Measurements from ENCODE around the gene INSL6. TPM values are rescaled to one million over a fixed set of nuclear protein-coding genes. Genes with fewer than 3 reads are reported as not detected.

The INSL6 gene
- polyA plus RNA-seq, 2 of the 4 experiments (the other 2 are of a cell fraction) = not detected

DNA sequence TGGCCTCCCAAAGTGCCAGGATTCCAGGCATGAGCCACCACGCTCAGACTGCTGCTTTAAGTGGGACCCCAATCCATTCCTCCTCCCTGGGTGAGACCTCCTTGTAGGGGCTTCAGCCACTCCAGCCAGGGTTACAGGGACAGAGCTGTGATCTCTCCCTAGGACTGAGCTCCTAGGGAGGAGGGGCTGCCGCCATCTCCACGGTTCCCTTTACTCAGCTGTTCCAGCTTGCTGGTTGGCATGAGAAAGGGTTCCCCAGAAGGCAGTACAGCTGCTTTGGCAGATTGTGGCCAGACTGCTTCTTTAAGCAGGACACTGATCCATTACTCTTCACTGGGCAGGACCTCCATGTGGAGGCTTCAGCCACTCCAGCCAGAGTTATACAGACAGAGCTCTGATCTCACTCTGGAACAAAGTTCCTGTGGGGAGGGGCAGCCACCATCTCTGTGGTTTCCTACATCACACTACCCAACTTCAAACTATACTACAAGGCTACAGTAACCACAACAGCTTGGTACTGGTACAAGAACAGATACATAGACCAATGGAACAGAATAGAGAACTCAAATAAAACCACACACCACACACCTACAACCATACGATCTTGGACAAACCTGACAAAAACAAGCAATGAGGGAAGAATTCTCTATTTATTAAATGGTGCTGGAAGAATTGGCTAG, 7.2 kb downstream of the INSL6 start:
- ChIA-PET POLR2A (no interaction called here), CTCF (interaction anchor here (1.2 to 1.7 kb wide), 4 partner anchors 264 to 412 kb away, joined by 3 to 5 read pairs (median 4); partner anchors contain the start of gene CD274)
- TF ChIP-seq MYC (IDR thresholded peaks at IDR 0.05; ENCODE audit: borderline replicate concordance, low read length) (no peak), BHLHE40 (IDR thresholded peaks at IDR 0.05; ENCODE audit: low read depth, low read length) (no peak), ZSCAN20 (CRISPR knock-in tag; IDR thresholded peaks at IDR 0.05) (no peak), RCOR1 (IDR thresholded peaks at IDR 0.05; ENCODE audit: low read depth, low read length) (no peak), EHF (CRISPR knock-in tag; IDR thresholded peaks at IDR 0.05) (no peak), FOXS1 (CRISPR knock-in tag; IDR thresholded peaks at IDR 0.05) (no peak), PHF8 (IDR thresholded peaks at IDR 0.05; ENCODE audit: borderline replicate concordance, low read depth) (no peak), HOXA7 (CRISPR knock-in tag; IDR thresholded peaks at IDR 0.05) (no peak), HDAC2 (IDR thresholded peaks at IDR 0.05) (no peak), CBX8 (IDR thresholded peaks at IDR 0.05) (no peak), KDM5A (IDR thresholded peaks at IDR 0.05) (no peak), EHMT2 (IDR thresholded peaks at IDR 0.05; ENCODE audit: low read depth) (no peak), RAD21 (conservative IDR thresholded peaks at IDR 0.05 in 1 of 2, IDR thresholded peaks at IDR 0.05 in 1 of 2) (no peak), JUNB (IDR thresholded peaks at IDR 0.05) (no peak), CEBPB (IDR thresholded peaks at IDR 0.05) (no peak)
- TF ChIP-seq, protein P1, sequence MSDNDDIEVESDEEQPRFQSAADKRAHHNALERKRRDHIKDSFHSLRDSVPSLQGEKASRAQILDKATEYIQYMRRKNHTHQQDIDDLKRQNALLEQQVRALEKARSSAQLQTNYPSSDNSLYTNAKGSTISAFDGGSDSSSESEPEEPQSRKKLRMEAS (IDR thresholded peaks at IDR 0.05) = no peak
- TF ChIP-seq, protein P2, sequence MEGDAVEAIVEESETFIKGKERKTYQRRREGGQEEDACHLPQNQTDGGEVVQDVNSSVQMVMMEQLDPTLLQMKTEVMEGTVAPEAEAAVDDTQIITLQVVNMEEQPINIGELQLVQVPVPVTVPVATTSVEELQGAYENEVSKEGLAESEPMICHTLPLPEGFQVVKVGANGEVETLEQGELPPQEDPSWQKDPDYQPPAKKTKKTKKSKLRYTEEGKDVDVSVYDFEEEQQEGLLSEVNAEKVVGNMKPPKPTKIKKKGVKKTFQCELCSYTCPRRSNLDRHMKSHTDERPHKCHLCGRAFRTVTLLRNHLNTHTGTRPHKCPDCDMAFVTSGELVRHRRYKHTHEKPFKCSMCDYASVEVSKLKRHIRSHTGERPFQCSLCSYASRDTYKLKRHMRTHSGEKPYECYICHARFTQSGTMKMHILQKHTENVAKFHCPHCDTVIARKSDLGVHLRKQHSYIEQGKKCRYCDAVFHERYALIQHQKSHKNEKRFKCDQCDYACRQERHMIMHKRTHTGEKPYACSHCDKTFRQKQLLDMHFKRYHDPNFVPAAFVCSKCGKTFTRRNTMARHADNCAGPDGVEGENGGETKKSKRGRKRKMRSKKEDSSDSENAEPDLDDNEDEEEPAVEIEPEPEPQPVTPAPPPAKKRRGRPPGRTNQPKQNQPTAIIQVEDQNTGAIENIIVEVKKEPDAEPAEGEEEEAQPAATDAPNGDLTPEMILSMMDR (IDR thresholded peaks at IDR 0.05) = no peak
- TF ChIP-seq, protein P3, sequence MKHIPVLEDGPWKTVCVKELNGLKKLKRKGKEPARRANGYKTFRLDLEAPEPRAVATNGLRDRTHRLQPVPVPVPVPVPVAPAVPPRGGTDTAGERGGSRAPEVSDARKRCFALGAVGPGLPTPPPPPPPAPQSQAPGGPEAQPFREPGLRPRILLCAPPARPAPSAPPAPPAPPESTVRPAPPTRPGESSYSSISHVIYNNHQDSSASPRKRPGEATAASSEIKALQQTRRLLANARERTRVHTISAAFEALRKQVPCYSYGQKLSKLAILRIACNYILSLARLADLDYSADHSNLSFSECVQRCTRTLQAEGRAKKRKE (CRISPR knock-in tag; IDR thresholded peaks at IDR 0.05; ENCODE audit: low read depth) = no peak
- 63% methylated on average over 3 of the region's 4 CpGs for WGBS (ENCODE audit: missing lambda C conversion rate)
- H3K9me3 ChIP-seq = no peaks in the 10 kb centered on the region
- DNase-seq (ENCODE audit: low read depth in 1 of 2, low spot score in 1 of 2) = no peak
- no peak overlapping the region for H3K4me2 ChIP-seq
- ATAC-seq = no peak
- H3K4me3 ChIP-seq = no peak overlapping the region
- no peaks in the 10 kb centered on the region for H3K4me1 ChIP-seq
- H3K27ac ChIP-seq = no peak overlapping the region
- no peak for FAIRE-seq

DNA sequence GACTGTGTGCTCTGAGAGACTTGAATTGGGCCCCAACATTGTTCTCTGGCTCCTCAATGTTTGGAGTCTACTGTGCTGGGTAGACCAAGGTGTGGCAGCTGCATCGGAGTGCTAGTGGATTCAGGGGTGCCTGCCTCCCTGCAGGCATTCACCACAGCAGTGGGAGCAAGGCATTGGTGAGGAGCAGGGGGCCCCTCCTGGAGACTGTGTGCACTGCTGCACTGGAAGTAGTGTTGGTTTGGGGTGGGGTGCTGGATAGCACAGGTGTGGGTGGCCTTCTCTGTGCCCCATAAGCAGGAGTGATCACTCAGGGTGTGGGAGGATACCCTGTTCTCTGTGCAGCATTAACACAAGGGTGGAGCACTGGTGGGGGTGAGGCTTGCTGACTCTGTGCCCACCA, 39.2 kb downstream of the INSL6 start:
- WGBS (ENCODE audit: missing lambda C conversion rate) = 57% methylated on average over 1 of the region's 1 CpG
- Histone ChIP-seq H3K4me1 (no peaks in the 10 kb centered on the region), H3K27ac (no peak overlapping the region), H3K9me3 (no peaks in the 10 kb centered on the region), H3K4me3 (no peak overlapping the region), H3K4me2 (no peak overlapping the region)
- ATAC-seq (no peak), DNase-seq (ENCODE audit: low read depth in 1 of 2, low spot score in 1 of 2) (no peak), FAIRE-seq (no peak)
- CTCF ChIA-PET = interaction anchor here (1.6 kb wide), 1 partner anchor 26 kb away, joined by 3 read pairs; no protein-coding TSS in a partner anchor
- TF ChIP-seq POLR2A (IDR thresholded peaks at IDR 0.05; ENCODE audit: low read length) (no peak), NFE2L2 (conservative IDR thresholded peaks at IDR 0.05; ENCODE audit: low read length) (no peak), FOSB (CRISPR knock-in tag; IDR thresholded peaks at IDR 0.05) (no peak), HOXB5 (CRISPR knock-in tag; IDR thresholded peaks at IDR 0.05) (no peak), RNF2 (IDR thresholded peaks at IDR 0.05; ENCODE audit: borderline replicate concordance, low read depth) (no peak), CEBPB (IDR thresholded peaks at IDR 0.05) (no peak), CHD2 (IDR thresholded peaks at IDR 0.05; ENCODE audit: low read length, partially characterized antibody) (no peak), JUNB (IDR thresholded peaks at IDR 0.05) (no peak)
- TF ChIP-seq, protein P4, sequence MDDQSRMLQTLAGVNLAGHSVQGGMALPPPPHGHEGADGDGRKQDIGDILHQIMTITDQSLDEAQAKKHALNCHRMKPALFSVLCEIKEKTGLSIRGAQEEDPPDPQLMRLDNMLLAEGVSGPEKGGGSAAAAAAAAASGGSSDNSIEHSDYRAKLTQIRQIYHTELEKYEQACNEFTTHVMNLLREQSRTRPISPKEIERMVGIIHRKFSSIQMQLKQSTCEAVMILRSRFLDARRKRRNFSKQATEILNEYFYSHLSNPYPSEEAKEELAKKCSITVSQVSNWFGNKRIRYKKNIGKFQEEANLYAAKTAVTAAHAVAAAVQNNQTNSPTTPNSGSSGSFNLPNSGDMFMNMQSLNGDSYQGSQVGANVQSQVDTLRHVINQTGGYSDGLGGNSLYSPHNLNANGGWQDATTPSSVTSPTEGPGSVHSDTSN (IDR thresholded peaks at IDR 0.05) = no peak
- TF ChIP-seq, protein P5, sequence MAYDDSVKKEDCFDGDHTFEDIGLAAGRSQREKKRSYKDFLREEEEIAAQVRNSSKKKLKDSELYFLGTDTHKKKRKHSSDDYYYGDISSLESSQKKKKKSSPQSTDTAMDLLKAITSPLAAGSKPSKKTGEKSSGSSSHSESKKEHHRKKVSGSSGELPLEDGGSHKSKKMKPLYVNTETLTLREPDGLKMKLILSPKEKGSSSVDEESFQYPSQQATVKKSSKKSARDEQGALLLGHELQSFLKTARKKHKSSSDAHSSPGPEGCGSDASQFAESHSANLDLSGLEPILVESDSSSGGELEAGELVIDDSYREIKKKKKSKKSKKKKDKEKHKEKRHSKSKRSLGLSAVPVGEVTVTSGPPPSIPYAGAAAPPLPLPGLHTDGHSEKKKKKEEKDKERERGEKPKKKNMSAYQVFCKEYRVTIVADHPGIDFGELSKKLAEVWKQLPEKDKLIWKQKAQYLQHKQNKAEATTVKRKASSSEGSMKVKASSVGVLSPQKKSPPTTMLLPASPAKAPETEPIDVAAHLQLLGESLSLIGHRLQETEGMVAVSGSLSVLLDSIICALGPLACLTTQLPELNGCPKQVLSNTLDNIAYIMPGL (CRISPR knock-in tag; IDR thresholded peaks at IDR 0.05; ENCODE audit: borderline replicate concordance) = no peak
- TF ChIP-seq, protein P6, sequence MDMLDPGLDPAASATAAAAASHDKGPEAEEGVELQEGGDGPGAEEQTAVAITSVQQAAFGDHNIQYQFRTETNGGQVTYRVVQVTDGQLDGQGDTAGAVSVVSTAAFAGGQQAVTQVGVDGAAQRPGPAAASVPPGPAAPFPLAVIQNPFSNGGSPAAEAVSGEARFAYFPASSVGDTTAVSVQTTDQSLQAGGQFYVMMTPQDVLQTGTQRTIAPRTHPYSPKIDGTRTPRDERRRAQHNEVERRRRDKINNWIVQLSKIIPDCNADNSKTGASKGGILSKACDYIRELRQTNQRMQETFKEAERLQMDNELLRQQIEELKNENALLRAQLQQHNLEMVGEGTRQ (IDR thresholded peaks at IDR 0.05) = no peak
- TF ChIP-seq, protein P7, sequence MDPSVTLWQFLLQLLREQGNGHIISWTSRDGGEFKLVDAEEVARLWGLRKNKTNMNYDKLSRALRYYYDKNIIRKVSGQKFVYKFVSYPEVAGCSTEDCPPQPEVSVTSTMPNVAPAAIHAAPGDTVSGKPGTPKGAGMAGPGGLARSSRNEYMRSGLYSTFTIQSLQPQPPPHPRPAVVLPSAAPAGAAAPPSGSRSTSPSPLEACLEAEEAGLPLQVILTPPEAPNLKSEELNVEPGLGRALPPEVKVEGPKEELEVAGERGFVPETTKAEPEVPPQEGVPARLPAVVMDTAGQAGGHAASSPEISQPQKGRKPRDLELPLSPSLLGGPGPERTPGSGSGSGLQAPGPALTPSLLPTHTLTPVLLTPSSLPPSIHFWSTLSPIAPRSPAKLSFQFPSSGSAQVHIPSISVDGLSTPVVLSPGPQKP (IDR thresholded peaks at IDR 0.05; ENCODE audit: low read depth, low read length) = no peak
- TF ChIP-seq, protein P8, sequence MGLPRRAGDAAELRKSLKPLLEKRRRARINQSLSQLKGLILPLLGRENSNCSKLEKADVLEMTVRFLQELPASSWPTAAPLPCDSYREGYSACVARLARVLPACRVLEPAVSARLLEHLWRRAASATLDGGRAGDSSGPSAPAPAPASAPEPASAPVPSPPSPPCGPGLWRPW (IDR thresholded peaks at IDR 0.05) = no peak
- POLR2A ChIA-PET = no interaction called here

Measured in A549 (cell line).